ENCODE results near the gene BLOC1S5. TPM values are rescaled to one million over a fixed set of nuclear protein-coding genes. Genes with fewer than 3 reads are reported as not detected.

BLOC1S5 gene
- total and polyA plus RNA-seq, 2 of the 13 experiments (the other 11 are each of a cell fraction or from before 2014, with no cell fraction given), result 10.5 to 41.5 TPM

DNA sequence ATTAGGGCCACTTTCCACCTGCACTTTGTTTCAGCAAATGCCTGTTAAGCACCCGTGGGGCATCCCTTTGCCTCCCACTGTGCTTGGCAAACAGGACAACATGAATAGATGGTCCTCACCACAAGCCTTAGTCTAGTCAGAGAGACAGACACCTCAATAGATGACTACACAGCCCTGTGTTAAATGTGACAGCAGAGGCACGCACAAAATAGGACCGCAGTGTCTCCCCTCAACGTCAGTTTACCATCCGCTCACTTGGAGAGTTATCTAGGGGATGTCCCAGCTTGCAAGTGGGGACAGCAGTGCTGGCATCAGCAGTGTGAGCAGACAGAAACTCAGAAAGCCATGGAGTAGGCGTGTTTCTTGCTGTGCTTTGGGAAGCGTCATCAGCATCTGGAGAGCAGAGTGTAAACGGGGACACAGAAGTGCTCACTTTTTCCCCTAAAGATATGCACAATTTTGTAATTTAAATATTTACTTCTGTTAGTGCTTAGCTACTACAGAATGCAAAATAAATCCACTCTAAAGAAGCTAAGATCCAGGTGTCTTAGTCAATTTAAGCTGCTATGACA, 87.6 kb downstream of the BLOC1S5 start:
- intact Hi-C loops (cut with micrococcal nuclease; ENCODE audit: unreplicated experiment), result no loop called here
- H3K4me2 ChIP-seq (ENCODE audit: low read depth, low read length), result no peak overlapping the region
- H3K4me3 ChIP-seq (replicated peaks in 1 of 3; ENCODE audit: insufficient read depth in 1 of 3, low read depth in 2 of 3, low read length in 3 of 3), result no peak overlapping the region
- in situ Hi-C loops (cut with HindIII; ENCODE audit: extremely low pct_ligation_motif_present, low pct_unique_long_range_greater_than_20kb), result no loop called here
- H3K79me2 ChIP-seq (ENCODE audit: insufficient read depth, low read length), result no peaks in the 10 kb centered on the region
- no peaks in the 10 kb centered on the region for H3K27me3 ChIP-seq (ENCODE audit: control insufficient read depth in 1 of 2, insufficient read depth in 2 of 2, low read length in 2 of 2)
- no peaks in the 10 kb centered on the region for H3K36me3 ChIP-seq (replicated peaks in 1 of 2; ENCODE audit: control insufficient read depth in 1 of 2, insufficient read depth in 2 of 2, low read length in 2 of 2)
- no TSS peak for BruUV-seq (replicated peaks)
- H3K9me3 ChIP-seq (ENCODE audit: low read length), result no peaks in the 10 kb centered on the region
- H3K4me1 ChIP-seq (ENCODE audit: insufficient read depth, low read length), result peaks cover 36% of the 10 kb centered on the region
- CTCF ChIA-PET (ENCODE audit: low intra/inter-chr PET ratio, low total read pairs), result no interaction called here
- TF ChIP-seq ZKSCAN5 (CRISPR knock-in tag; IDR thresholded peaks at IDR 0.05), result no peak
- no peak for TF ChIP-seq POLR2A (IDR thresholded peaks at IDR 0.05; ENCODE audit: insufficient read depth in 1 of 2, low read depth in 2 of 2, low read length in 2 of 2)
- no peak for TF ChIP-seq TOPORS (CRISPR knock-in tag; IDR thresholded peaks at IDR 0.05)
- TF ChIP-seq ZNF768 (CRISPR knock-in tag; IDR thresholded peaks at IDR 0.05), result no peak
- TF ChIP-seq, protein P1, sequence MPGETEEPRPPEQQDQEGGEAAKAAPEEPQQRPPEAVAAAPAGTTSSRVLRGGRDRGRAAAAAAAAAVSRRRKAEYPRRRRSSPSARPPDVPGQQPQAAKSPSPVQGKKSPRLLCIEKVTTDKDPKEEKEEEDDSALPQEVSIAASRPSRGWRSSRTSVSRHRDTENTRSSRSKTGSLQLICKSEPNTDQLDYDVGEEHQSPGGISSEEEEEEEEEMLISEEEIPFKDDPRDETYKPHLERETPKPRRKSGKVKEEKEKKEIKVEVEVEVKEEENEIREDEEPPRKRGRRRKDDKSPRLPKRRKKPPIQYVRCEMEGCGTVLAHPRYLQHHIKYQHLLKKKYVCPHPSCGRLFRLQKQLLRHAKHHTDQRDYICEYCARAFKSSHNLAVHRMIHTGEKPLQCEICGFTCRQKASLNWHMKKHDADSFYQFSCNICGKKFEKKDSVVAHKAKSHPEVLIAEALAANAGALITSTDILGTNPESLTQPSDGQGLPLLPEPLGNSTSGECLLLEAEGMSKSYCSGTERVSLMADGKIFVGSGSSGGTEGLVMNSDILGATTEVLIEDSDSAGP (CRISPR knock-in tag; IDR thresholded peaks at IDR 0.05; ENCODE audit: borderline replicate concordance), result no peak
- TF ChIP-seq, protein P2, sequence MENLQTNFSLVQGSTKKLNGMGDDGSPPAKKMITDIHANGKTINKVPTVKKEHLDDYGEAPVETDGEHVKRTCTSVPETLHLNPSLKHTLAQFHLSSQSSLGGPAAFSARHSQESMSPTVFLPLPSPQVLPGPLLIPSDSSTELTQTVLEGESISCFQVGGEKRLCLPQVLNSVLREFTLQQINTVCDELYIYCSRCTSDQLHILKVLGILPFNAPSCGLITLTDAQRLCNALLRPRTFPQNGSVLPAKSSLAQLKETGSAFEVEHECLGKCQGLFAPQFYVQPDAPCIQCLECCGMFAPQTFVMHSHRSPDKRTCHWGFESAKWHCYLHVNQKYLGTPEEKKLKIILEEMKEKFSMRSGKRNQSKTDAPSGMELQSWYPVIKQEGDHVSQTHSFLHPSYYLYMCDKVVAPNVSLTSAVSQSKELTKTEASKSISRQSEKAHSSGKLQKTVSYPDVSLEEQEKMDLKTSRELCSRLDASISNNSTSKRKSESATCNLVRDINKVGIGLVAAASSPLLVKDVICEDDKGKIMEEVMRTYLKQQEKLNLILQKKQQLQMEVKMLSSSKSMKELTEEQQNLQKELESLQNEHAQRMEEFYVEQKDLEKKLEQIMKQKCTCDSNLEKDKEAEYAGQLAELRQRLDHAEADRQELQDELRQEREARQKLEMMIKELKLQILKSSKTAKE (CRISPR knock-in tag; IDR thresholded peaks at IDR 0.05; ENCODE audit: borderline replicate concordance), result no peak
- no peak for TF ChIP-seq SIX4 (CRISPR knock-in tag; IDR thresholded peaks at IDR 0.05)
- TF ChIP-seq PTBP1 (IDR thresholded peaks at IDR 0.05; ENCODE audit: low read depth, low read length, poor library complexity, severe bottlenecking), result no peak
- TF ChIP-seq KLF12 (CRISPR knock-in tag; IDR thresholded peaks at IDR 0.05; ENCODE audit: borderline replicate concordance), result no peak
- TF ChIP-seq, protein P3, sequence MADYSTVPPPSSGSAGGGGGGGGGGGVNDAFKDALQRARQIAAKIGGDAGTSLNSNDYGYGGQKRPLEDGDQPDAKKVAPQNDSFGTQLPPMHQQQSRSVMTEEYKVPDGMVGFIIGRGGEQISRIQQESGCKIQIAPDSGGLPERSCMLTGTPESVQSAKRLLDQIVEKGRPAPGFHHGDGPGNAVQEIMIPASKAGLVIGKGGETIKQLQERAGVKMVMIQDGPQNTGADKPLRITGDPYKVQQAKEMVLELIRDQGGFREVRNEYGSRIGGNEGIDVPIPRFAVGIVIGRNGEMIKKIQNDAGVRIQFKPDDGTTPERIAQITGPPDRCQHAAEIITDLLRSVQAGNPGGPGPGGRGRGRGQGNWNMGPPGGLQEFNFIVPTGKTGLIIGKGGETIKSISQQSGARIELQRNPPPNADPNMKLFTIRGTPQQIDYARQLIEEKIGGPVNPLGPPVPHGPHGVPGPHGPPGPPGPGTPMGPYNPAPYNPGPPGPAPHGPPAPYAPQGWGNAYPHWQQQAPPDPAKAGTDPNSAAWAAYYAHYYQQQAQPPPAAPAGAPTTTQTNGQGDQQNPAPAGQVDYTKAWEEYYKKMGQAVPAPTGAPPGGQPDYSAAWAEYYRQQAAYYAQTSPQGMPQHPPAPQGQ (CRISPR knock-in tag; IDR thresholded peaks at IDR 0.05; ENCODE audit: borderline replicate concordance), result no peak
- TF ChIP-seq, protein P4, sequence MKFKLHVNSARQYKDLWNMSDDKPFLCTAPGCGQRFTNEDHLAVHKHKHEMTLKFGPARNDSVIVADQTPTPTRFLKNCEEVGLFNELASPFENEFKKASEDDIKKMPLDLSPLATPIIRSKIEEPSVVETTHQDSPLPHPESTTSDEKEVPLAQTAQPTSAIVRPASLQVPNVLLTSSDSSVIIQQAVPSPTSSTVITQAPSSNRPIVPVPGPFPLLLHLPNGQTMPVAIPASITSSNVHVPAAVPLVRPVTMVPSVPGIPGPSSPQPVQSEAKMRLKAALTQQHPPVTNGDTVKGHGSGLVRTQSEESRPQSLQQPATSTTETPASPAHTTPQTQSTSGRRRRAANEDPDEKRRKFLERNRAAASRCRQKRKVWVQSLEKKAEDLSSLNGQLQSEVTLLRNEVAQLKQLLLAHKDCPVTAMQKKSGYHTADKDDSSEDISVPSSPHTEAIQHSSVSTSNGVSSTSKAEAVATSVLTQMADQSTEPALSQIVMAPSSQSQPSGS (CRISPR knock-in tag; IDR thresholded peaks at IDR 0.05), result no peak
- no peak for TF ChIP-seq ZNF549 (CRISPR knock-in tag; IDR thresholded peaks at IDR 0.05)
- TF ChIP-seq TP53 (CRISPR knock-in tag; conservative IDR thresholded peaks at IDR 0.05), result no peak
- no peak for TF ChIP-seq STAT5B (CRISPR knock-in tag; IDR thresholded peaks at IDR 0.05)
- no peak for TF ChIP-seq RBM39 (IDR thresholded peaks at IDR 0.05; ENCODE audit: low read depth, low read length, poor library complexity, severe bottlenecking)
- no peak for TF ChIP-seq NAIF1 (CRISPR knock-in tag; IDR thresholded peaks at IDR 0.05; ENCODE audit: borderline replicate concordance)
- no peak overlapping the region for H2AFZ ChIP-seq (ENCODE audit: low read length)
- no peak overlapping the region for H3K27ac ChIP-seq (ENCODE audit: extremely low read length, insufficient read depth, low read length)
- ATAC-seq (no peak), DNase-seq (ENCODE audit: low spot score) (no peak), FAIRE-seq (no peak)
- no peaks in the 10 kb centered on the region for H4K20me1 ChIP-seq (ENCODE audit: insufficient read depth, low read length)
- 93% methylated on average over 8 of the region's 8 CpGs for WGBS (ENCODE audit: low lambda C conversion rate)
- POLR2A ChIA-PET, result no interaction called here
- no peak overlapping the region for H3K9ac ChIP-seq (ENCODE audit: insufficient read depth, low read depth, low read length)
